GM20000 (cell line): ENCODE results near the gene TMEM100.

Source experiments
- DNase-seq: peaks from one replicate; pipeline ENCODE4 v3.0.0; 2012; ENCODE audit warnings: low spot score
- TF ChIP-seq, protein P1 (sequence below): IDR thresholded peaks from 2 replicates; pipeline ENCODE4 v1.5.1; 2012; ENCODE audit warnings: mild to moderate bottlenecking, control low read depth; ENCODE audit errors: extremely low read depth, missing control alignments

Gene TMEM100

DNA sequence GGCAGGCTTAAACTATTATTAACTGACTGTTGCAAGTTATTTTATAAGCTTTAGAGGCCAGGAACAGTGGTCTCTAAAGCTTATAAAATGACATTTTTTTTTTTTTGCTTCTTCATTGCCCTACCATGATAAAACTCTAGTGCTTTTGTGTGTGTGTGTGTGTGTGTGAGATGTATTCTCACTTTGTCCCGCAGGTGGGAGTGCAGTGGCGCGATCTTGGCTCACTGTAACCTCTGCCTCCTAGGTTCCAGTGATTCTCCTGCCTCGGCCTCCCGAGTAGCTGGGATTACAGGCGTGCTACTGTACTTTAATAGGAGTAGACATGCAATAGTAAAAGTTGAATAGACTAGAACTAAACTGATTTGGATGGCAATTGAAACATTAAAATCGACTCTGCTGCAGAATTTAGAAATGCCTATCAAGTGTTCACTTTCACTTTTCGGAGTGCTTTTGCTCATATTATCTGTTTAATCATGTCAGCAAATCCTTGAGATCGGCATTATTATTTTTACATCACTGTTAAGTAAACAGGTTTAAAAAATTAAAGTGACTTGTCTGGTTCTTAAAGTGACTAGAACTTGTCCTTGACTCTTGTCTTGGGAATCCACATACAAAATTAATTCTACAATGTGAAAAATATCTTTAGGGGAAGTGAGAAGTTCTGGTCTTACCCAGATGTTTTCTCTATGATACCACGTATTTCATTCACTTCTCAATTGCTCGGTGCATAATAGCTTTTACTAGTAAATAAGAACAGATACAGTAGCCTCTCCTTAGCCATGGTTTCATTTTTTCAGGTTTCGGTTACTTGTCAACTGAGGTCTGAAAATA lies 19.8 kb upstream of the TMEM100 start:
- DNase-seq: peak; percentile 34
- TF ChIP-seq, protein P1, sequence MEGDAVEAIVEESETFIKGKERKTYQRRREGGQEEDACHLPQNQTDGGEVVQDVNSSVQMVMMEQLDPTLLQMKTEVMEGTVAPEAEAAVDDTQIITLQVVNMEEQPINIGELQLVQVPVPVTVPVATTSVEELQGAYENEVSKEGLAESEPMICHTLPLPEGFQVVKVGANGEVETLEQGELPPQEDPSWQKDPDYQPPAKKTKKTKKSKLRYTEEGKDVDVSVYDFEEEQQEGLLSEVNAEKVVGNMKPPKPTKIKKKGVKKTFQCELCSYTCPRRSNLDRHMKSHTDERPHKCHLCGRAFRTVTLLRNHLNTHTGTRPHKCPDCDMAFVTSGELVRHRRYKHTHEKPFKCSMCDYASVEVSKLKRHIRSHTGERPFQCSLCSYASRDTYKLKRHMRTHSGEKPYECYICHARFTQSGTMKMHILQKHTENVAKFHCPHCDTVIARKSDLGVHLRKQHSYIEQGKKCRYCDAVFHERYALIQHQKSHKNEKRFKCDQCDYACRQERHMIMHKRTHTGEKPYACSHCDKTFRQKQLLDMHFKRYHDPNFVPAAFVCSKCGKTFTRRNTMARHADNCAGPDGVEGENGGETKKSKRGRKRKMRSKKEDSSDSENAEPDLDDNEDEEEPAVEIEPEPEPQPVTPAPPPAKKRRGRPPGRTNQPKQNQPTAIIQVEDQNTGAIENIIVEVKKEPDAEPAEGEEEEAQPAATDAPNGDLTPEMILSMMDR: no peak

DNA sequence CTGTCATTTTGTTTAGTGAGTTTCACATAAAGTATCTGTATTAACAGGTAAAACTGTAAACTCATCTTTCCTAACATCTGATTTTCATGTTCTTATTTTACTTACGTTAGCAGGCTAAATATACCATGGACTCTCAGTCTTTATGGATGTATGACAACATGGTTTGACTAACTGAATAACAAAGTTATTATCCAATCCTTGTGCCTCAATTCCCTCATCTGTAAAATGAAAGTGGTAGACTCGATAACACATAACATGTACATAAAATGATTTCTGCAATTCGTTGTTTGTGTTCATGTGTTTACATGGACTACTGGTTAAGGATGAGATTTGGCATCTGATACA lies 18.7 kb upstream of the TMEM100 start:
- TF ChIP-seq, protein P1: no peak
- no peak for DNase-seq

DNA sequence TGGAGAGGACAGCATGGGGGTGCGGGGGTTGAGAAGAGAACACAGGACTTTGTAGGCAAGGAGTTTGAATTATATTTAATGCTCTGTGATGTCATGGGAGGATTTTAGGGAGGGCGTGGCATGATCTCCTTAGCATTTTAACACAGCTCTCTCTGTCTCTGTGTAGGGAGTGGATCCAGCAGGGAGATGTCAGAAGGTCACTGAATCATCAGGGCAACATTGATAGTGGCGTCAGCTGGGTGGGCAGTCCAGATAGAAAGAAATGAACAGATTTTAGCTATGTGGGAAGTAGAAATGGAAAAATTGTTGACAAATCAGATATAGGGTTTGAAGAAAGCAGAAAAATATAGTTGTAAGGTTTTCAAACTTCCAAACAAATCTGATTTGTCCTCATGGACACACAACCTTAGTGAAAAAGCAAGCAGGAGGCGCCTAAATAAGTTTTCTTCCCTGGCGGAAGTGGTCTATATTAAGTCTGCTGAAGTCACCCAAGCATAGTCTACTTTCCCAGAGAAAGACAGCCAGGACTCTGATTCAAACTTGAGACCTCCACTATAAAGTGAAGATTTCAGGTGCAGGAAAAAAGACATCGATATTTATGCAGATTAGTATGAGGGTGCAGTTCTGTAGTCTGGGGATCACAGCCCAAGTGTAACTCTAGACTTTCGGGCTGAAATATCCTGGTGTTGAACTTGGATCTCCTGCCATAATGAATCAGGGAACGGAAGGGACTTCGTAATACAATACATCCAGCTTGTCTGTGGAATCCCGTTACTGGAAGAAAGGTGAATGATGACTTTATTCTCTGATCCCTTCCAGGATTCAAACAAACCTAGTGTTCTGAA lies 18.1 kb upstream of the TMEM100 start:
- DNase-seq: no peak
- TF ChIP-seq, protein P1: no peak

DNA sequence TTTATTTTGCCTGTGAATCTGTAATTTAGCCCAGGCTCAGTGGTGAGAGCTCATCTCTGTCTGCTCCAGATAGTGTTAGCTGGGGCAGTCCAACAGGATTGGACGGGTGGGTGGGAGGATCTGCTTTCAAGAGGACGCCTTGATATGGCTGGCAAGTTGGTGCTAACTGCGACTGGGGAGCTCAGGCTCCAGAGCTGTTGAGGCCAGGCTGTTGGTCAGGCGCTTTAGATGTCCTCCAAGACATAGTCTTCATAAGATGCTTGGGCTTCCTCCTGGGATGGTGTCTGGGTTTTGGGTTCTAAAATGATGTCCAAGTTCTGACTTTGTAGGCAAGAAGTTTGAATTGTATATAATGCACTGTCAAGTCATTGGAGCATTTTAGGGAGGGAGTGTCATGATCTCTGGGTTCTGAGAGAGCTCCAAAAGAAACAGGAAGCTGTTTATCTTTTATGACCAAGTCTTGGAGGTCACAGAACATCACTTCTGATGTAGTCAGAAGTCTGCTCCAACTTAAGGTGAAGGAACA lies 15.4 kb upstream of the TMEM100 start:
- TF ChIP-seq, protein P1: no peak
- no peak for DNase-seq

DNA sequence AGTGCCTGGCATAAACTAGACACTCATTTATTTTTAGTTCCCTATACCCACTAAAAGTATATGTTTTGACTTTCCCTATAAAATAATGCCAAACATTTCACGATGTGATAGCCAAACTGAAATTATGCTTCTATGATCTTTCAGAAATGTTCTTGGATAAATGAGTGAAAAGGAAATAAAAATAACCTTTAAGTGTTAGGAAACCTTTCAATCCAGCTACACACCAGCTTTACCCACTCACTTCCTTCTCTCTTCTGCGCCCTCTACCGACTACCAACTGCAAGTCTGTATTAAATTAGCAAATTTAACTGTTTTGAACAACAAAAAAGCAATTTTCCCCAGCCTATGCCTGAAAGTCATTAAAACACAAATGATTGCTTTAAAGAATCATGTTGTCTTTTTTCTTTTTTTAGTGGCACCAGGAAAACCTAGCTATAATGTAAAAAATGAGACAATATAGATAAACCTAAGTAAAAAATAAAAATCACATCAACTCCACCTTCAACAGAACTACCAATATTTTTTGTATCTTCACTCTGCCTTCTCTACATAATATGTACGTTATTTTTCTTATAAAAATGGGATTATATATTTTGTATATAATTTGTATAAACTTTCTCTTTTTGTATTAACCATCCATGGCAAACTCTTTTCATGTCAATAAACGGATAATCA lies 13.2 kb upstream of the TMEM100 start:
- peak; percentile 35 for DNase-seq
- TF ChIP-seq, protein P1: peak; percentile 64

DNA sequence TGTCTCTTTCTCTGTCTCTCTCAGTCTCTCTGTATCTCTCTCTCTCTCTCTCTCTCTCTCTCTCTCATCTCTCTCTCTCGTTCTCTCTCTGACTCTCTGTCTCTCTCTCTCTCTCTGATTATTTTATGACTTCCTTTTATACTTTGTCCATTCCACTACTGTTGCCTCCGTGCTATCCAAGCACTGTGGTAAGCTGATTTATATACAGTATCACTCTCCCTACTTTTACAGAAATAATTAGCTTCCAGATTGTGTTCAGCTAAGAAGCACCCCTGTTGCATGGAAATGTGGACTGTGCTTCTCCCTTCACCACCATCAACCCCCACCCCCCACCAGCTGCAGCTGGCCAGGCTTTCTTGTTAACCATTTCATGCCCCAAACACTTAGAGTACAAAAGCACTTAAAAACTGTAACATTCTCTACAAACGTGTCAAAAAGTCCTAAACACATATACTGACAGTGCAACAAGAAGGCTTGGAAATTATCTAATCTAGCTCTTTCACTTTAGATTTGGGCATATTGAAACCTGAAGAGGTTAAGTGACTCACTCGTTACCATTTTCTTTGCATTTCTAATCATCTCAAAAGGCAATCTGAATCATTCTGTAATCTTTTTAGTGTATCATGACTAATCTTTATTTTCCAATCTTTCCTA lies 11.6 kb upstream of the TMEM100 start:
- no peak for DNase-seq
- TF ChIP-seq, protein P1: no peak
